IMR-90 (cell line): Measurements from ENCODE around the gene NEIL1. TPM values are rescaled to one million over a fixed set of nuclear protein-coding genes. Genes with fewer than 3 reads are reported as not detected.

ENCODE experiments used
- ATAC-seq: fragments of 200-7000 bp; cut with Tn5 transposase; 2 replicates; pipeline ENCODE4 v1.9.1; 2020; ENCODE audit warnings: low read depth, mild to moderate bottlenecking, moderate library complexity
- BruUV-seq: library from RNA; stranded (reverse); fragments of 400-500 nt; replicated peaks from 2 replicates; lab custom pipeline; 2021; lab: Mats Ljungman, UMichigan
- CTCF ChIA-PET: fragments of 300-600 bp; formaldehyde crosslinking; extraction: SDS; loops from one replicate; lab custom pipeline; 2021; ENCODE audit warnings: antibody characterized with exemption; lab: Yijun Ruan, JAX
- POLR2A ChIA-PET: fragments of 300-600 bp; sonication (Branson Sonifier 250); formaldehyde crosslinking; loops from one replicate; lab custom pipeline; 2022; ENCODE audit warnings: antibody characterized with exemption; ENCODE audit not compliant: unreplicated experiment; lab: Charles Lee
- DNase-seq: peaks from one replicate; pipeline ENCODE4 v3.0.0; 2013
- H2AFZ ChIP-seq: replicated peaks from 2 replicates; pipeline ENCODE3; 2013; ENCODE audit warnings: low read length, mild to moderate bottlenecking; ENCODE audit not compliant: poor library complexity
- H2AK5ac ChIP-seq: 2 replicates; pipeline ENCODE4 v1.6.1; 2013; ENCODE audit warnings: low read depth, low read length, inconsistent platforms
- H2AK9ac ChIP-seq: replicated peaks from 2 replicates; pipeline ENCODE3; 2013; ENCODE audit warnings: mild to moderate bottlenecking, low read depth, low read length, moderate library complexity; ENCODE audit not compliant: poor library complexity
- H2BK120ac ChIP-seq: 2 replicates; pipeline ENCODE4 v1.6.1; 2013; ENCODE audit warnings: low read depth, low read length, inconsistent platforms
- H2BK15ac ChIP-seq: 3 replicates; pipeline ENCODE4 v1.6.1; 2013; ENCODE audit warnings: low read depth, low read length, inconsistent platforms
- H2BK20ac ChIP-seq: 2 replicates; pipeline ENCODE4 v1.6.1; 2013; ENCODE audit warnings: low read depth, mild to moderate bottlenecking, inconsistent platforms, low read length, moderate library complexity
- H2BK5ac ChIP-seq: 2 replicates; pipeline ENCODE4 v1.6.1; 2013; ENCODE audit warnings: mild to moderate bottlenecking, low read depth, low read length, inconsistent platforms; ENCODE audit not compliant: poor library complexity, severe bottlenecking
- H3K14ac ChIP-seq: replicated peaks from 2 replicates; pipeline ENCODE4 v1.6.1; 2013; ENCODE audit warnings: low read depth, low read length, inconsistent platforms
- H3K18ac ChIP-seq: 2 replicates; pipeline ENCODE4 v1.6.1; 2013; ENCODE audit warnings: low read depth, low read length, control low read depth
- H3K23ac ChIP-seq: 2 replicates; pipeline ENCODE4 v1.6.1; 2013; ENCODE audit warnings: low read depth, low read length, inconsistent platforms
- H3K27ac ChIP-seq: 2 replicates; pipeline ENCODE4 v1.5.1; 2013; ENCODE audit warnings: mild to moderate bottlenecking, control low read depth, low read length; ENCODE audit not compliant: insufficient read depth
- H3K27me3 ChIP-seq: 2 replicates; pipeline ENCODE4 v1.6.1; 2013; ENCODE audit warnings: low read length; ENCODE audit not compliant: control insufficient read depth, insufficient read depth
- H3K36me3 ChIP-seq: 2 replicates; pipeline ENCODE4 v1.6.1; 2013; ENCODE audit warnings: low read length, mixed read lengths; ENCODE audit not compliant: control insufficient read depth, insufficient read depth
- H3K4ac ChIP-seq: 2 replicates; pipeline ENCODE4 v1.6.1; 2013; ENCODE audit warnings: low read depth, low read length, inconsistent platforms
- H3K4me1 ChIP-seq: 2 replicates; pipeline ENCODE4 v1.6.1; 2013; ENCODE audit warnings: low read length, mixed read lengths; ENCODE audit not compliant: control insufficient read depth, insufficient read depth
- H3K4me2 ChIP-seq: 2 replicates; pipeline ENCODE4 v1.6.1; 2013; ENCODE audit warnings: low read depth, mild to moderate bottlenecking, control low read depth, low read length, moderate library complexity
- H3K4me3 ChIP-seq: 2 replicates; pipeline ENCODE4 v1.5.1; 2013; ENCODE audit warnings: low read depth, mild to moderate bottlenecking, control low read depth, low read length, moderate library complexity; ENCODE audit not compliant: insufficient read depth
- H3K56ac ChIP-seq: 2 replicates; pipeline ENCODE4 v1.6.1; 2013; ENCODE audit warnings: low read length, inconsistent platforms; ENCODE audit not compliant: insufficient read depth; ENCODE audit errors: extremely low read depth
- H3K79me1 ChIP-seq, 2 experiments: 2 replicates each; pipeline ENCODE4 v1.6.1; 2013; ENCODE audit warnings: low read length in 2 of 2, inconsistent platforms in 1 of 2, low read depth in 1 of 2
- H3K9ac ChIP-seq: 2 replicates; pipeline ENCODE4 v1.6.1; 2013; ENCODE audit warnings: low read depth, low read length, control low read depth
- H3K9me1 ChIP-seq: 2 replicates; pipeline ENCODE4 v1.6.1; 2013; ENCODE audit warnings: low read length, inconsistent platforms; ENCODE audit not compliant: insufficient read depth
- H3K9me3 ChIP-seq: 2 replicates; pipeline ENCODE4 v1.6.1; 2013; ENCODE audit warnings: low read length; ENCODE audit not compliant: control insufficient read depth, insufficient read depth
- H4K20me1 ChIP-seq: 2 replicates; pipeline ENCODE4 v1.6.1; 2013; ENCODE audit warnings: low read length, inconsistent platforms; ENCODE audit not compliant: insufficient read depth
- H4K5ac ChIP-seq: 2 replicates; pipeline ENCODE4 v1.6.1; 2013; ENCODE audit warnings: mild to moderate bottlenecking, low read depth, low read length, control low read depth
- H4K8ac ChIP-seq, 2 experiments: 2 replicates each; pipeline ENCODE4 v1.6.1; 2013; ENCODE audit warnings: low read depth in 2 of 2, low read length in 2 of 2, control low read depth in 1 of 2, inconsistent platforms in 1 of 2
- H4K91ac ChIP-seq: 2 replicates; pipeline ENCODE4 v1.6.1; 2013; ENCODE audit warnings: low read depth, low read length, inconsistent platforms; ENCODE audit not compliant: insufficient read depth
- BHLHE40 ChIP-seq: fragments of 150-350 bp; IDR thresholded peaks from 2 replicates; pipeline ENCODE4 v1.6.1; 2016; ENCODE audit warnings: mild to moderate bottlenecking, low read depth, low read length
- CEBPB ChIP-seq: IDR thresholded peaks from 2 replicates; pipeline ENCODE4 v1.6.1; 2012; ENCODE audit warnings: low read depth, low read length, improper control_type of control experiment
- CHD1 ChIP-seq: IDR thresholded peaks from 2 replicates; pipeline ENCODE4 v1.6.1; 2012; ENCODE audit warnings: low read depth, low read length, improper control_type of control experiment
- FOS ChIP-seq: fragments of 150-350 bp; IDR thresholded peaks from 2 replicates; pipeline ENCODE4 v1.6.1; 2016; ENCODE audit warnings: low read depth, low read length
- MAFK ChIP-seq: IDR thresholded peaks from 2 replicates; pipeline ENCODE4 v1.6.1; 2012; ENCODE audit warnings: low read depth, low read length, improper control_type of control experiment
- MAZ ChIP-seq: IDR thresholded peaks from 2 replicates; pipeline ENCODE4 v1.6.1; 2012; ENCODE audit warnings: low read depth, mild to moderate bottlenecking, low read length, improper control_type of control experiment, moderate library complexity, borderline replicate concordance
- MXI1 ChIP-seq: IDR thresholded peaks from 2 replicates; pipeline ENCODE4 v1.6.1; 2012; ENCODE audit warnings: low read depth, mild to moderate bottlenecking, low read length, moderate library complexity, borderline replicate concordance
- NFE2L2 ChIP-seq: fragments of 150-350 bp; IDR thresholded peaks from 2 replicates; pipeline ENCODE4 v1.6.1; 2016; ENCODE audit warnings: low read depth, mild to moderate bottlenecking, low read length
- POLR2A ChIP-seq: IDR thresholded peaks from 2 replicates; pipeline ENCODE4 v1.6.1; 2012; ENCODE audit warnings: mild to moderate bottlenecking, low read depth, low read length
- RAD21 ChIP-seq: IDR thresholded peaks from 2 replicates; pipeline ENCODE4 v1.6.1; 2012; ENCODE audit warnings: low read length, improper control_type of control experiment
- RCOR1 ChIP-seq: IDR thresholded peaks from 2 replicates; pipeline ENCODE4 v1.6.1; 2012; ENCODE audit warnings: mild to moderate bottlenecking, low read length, improper control_type of control experiment; ENCODE audit not compliant: insufficient replicate concordance
- RFX5 ChIP-seq: IDR thresholded peaks from 2 replicates; pipeline ENCODE4 v1.8.0; 2012; ENCODE audit warnings: low read depth, mild to moderate bottlenecking, low read length, moderate library complexity
- SMC3 ChIP-seq: fragments of 150-350 bp; IDR thresholded peaks from 2 replicates; pipeline ENCODE4 v1.6.1; 2016; ENCODE audit warnings: low read depth, mild to moderate bottlenecking, antibody characterized with exemption, low read length, moderate library complexity
- WGBS, 2 experiments: methylation state at CpG; one replicate each; pipeline versions ENCODE4 v1.1.5 to v1.1.7; 2013; ENCODE audit warnings: missing lambda C conversion rate in 2 of 2; ENCODE audit not compliant: insufficient read length in 1 of 2; ENCODE audit errors: extremely low coverage in 2 of 2; 5-methylcytosine and 5-hydroxymethylcytosine counted together
- dilution Hi-C: fragments of 300-500 bp; cut with HindIII; formaldehyde crosslinking; loops from one replicate; pipeline ENCODE4 v1.14.3; 2018; ENCODE audit warnings: low sequenced_read_pairs; ENCODE audit not compliant: unreplicated experiment
- in situ Hi-C: fragments of 300-500 bp; cut with MboI; formaldehyde crosslinking; loops from 3 replicates; pipeline ENCODE4 v1.14.3; 2019; ENCODE audit warnings: low sequenced_read_pairs, inconsistent platforms, mixed read lengths
- intact Hi-C: fragments of 100-400 bp; cut with micrococcal nuclease; formaldehyde crosslinking; loops from 2 replicates; pipeline ENCODE4 v1.10.0; 2022
- polyA plus RNA-seq, 3 experiments: library from polyadenylated mRNA; depleted of rRNA; stranded (reverse); fragments of >200 nt; gene quantifications; 2 replicates each; pipeline ENCODE4 v1.2.3, GENCODE V29; 2012; ENCODE audit warnings: low replicate concordance in 1 of 3
- total RNA-seq: library from RNA; depleted of rRNA; stranded (reverse); fragments of >200 nt; gene quantifications from 2 replicates; pipeline ENCODE4 v1.2.3, GENCODE V29; 2012
- TF ChIP-seq, protein P1 (sequence below): conservative IDR thresholded peaks from 2 replicates; pipeline ENCODE4 v1.5.1; 2012; ENCODE audit warnings: mild to moderate bottlenecking, low read depth, low read length, improper control_type of control experiment
- TF ChIP-seq, protein P2 (sequence below): fragments of 150-350 bp; IDR thresholded peaks from 2 replicates; pipeline ENCODE4 v1.6.1; 2017; ENCODE audit warnings: mild to moderate bottlenecking, antibody characterized with exemption, low read length, low read depth
- TF ChIP-seq, protein P3 (sequence below): fragments of 150-350 bp; IDR thresholded peaks from 2 replicates; pipeline ENCODE4 v1.6.1; 2016; ENCODE audit warnings: low read depth, mild to moderate bottlenecking, low read length, moderate library complexity, borderline replicate concordance

The NEIL1 gene
- total and polyA plus RNA-seq, 2 of the 4 experiments (the other 2 are of a cell fraction): 1.1 to 3.6 TPM

DNA sequence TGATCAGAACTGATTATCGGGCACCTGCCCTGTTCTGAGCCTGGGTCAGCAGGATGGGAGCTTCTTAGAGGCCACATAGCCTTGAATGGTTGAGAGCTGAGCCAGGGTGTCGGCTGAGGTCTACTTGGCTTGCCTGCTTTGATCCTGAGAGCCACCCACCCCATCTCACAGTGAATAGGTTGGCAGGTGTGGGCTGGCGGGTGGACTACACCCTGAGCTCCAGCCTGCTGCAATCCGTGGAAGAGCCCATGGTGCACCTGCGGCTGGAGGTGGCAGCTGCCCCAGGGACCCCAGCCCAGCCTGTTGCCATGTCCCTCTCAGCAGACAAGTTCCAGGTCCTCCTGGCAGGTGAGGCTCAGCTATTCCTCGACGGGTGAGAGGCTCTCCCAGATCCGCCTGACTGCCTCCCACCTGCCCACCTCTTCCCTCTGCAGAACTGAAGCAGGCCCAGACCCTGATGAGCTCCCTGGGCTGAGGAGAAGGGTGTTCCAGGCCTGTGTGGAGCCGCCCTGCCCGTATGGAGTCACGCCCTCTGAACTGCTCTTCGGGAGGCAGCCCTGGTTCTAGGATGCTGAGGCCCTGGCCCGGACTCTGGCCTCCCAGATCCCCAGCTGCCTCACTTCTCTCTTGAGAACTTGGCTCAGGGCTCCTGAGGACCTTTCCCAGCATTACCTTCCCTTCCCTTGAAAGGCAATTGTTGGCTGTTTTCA lies 7.2 kb upstream of the NEIL1 start:
- no peak overlapping the region for H2BK15ac ChIP-seq
- peaks cover 16% of the 10 kb centered on the region for H3K36me3 ChIP-seq
- in situ Hi-C loops (no loop called here), dilution Hi-C loops (no loop called here), intact Hi-C loops (no loop called here)
- TF ChIP-seq NFE2L2: no peak
- TF ChIP-seq CEBPB: no peak
- TF ChIP-seq MAZ: no peak
- TF ChIP-seq MAFK: no peak
- TF ChIP-seq RAD21: no peak
- no peak for TF ChIP-seq RFX5
- TF ChIP-seq BHLHE40: no peak
- TF ChIP-seq, protein P1, sequence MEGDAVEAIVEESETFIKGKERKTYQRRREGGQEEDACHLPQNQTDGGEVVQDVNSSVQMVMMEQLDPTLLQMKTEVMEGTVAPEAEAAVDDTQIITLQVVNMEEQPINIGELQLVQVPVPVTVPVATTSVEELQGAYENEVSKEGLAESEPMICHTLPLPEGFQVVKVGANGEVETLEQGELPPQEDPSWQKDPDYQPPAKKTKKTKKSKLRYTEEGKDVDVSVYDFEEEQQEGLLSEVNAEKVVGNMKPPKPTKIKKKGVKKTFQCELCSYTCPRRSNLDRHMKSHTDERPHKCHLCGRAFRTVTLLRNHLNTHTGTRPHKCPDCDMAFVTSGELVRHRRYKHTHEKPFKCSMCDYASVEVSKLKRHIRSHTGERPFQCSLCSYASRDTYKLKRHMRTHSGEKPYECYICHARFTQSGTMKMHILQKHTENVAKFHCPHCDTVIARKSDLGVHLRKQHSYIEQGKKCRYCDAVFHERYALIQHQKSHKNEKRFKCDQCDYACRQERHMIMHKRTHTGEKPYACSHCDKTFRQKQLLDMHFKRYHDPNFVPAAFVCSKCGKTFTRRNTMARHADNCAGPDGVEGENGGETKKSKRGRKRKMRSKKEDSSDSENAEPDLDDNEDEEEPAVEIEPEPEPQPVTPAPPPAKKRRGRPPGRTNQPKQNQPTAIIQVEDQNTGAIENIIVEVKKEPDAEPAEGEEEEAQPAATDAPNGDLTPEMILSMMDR: no peak
- no peak for TF ChIP-seq SMC3
- TF ChIP-seq, protein P2, sequence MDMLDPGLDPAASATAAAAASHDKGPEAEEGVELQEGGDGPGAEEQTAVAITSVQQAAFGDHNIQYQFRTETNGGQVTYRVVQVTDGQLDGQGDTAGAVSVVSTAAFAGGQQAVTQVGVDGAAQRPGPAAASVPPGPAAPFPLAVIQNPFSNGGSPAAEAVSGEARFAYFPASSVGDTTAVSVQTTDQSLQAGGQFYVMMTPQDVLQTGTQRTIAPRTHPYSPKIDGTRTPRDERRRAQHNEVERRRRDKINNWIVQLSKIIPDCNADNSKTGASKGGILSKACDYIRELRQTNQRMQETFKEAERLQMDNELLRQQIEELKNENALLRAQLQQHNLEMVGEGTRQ: no peak
- TF ChIP-seq FOS: no peak
- no peak for TF ChIP-seq MXI1
- TF ChIP-seq, protein P3, sequence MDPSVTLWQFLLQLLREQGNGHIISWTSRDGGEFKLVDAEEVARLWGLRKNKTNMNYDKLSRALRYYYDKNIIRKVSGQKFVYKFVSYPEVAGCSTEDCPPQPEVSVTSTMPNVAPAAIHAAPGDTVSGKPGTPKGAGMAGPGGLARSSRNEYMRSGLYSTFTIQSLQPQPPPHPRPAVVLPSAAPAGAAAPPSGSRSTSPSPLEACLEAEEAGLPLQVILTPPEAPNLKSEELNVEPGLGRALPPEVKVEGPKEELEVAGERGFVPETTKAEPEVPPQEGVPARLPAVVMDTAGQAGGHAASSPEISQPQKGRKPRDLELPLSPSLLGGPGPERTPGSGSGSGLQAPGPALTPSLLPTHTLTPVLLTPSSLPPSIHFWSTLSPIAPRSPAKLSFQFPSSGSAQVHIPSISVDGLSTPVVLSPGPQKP: no peak
- TF ChIP-seq CHD1: no peak
- no peak for TF ChIP-seq RCOR1
- no peak for TF ChIP-seq POLR2A
- H3K56ac ChIP-seq: no peak overlapping the region
- H3K14ac ChIP-seq: no peak overlapping the region
- no peak overlapping the region for H2AK5ac ChIP-seq
- H3K4me2 ChIP-seq: no peak overlapping the region
- H3K23ac ChIP-seq: no peak overlapping the region
- H4K8ac ChIP-seq: no peak overlapping the region
- 93% methylated on average over 3 of the region's 13 CpGs; no CpG with 5 or more reads in 1 of the 2 experiments for WGBS, 2 experiments
- no peak overlapping the region for H2BK20ac ChIP-seq
- H3K79me1 ChIP-seq: peaks cover 8 to 17% of the 10 kb centered on the region in 2 experiments
- no peaks in the 10 kb centered on the region for H4K20me1 ChIP-seq
- H2BK5ac ChIP-seq: no peak overlapping the region
- H3K27ac ChIP-seq: no peak overlapping the region
- no peak overlapping the region for H2AFZ ChIP-seq
- H3K4me1 ChIP-seq: peaks cover 9% of the 10 kb centered on the region; the same call in 1 of the 2 replicates
- no peak overlapping the region for H4K5ac ChIP-seq
- H2AK9ac ChIP-seq: no peak overlapping the region
- no peak for DNase-seq
- no peak overlapping the region for H3K18ac ChIP-seq
- H3K9me3 ChIP-seq: no peaks in the 10 kb centered on the region
- no peak for ATAC-seq
- H3K9me1 ChIP-seq: peaks cover 7% of the 10 kb centered on the region
- BruUV-seq: no TSS peak
- H3K27me3 ChIP-seq: no peaks in the 10 kb centered on the region
- H2BK120ac ChIP-seq: no peak overlapping the region
- ChIA-PET CTCF (no interaction called here), POLR2A (no interaction called here)
- no peak overlapping the region for H3K4ac ChIP-seq
- no peak overlapping the region for H3K9ac ChIP-seq
- no peak overlapping the region for H3K4me3 ChIP-seq
- no peak overlapping the region for H4K91ac ChIP-seq
